ENCODE measurements around the gene TMEM169.

Gene TMEM169

DNA sequence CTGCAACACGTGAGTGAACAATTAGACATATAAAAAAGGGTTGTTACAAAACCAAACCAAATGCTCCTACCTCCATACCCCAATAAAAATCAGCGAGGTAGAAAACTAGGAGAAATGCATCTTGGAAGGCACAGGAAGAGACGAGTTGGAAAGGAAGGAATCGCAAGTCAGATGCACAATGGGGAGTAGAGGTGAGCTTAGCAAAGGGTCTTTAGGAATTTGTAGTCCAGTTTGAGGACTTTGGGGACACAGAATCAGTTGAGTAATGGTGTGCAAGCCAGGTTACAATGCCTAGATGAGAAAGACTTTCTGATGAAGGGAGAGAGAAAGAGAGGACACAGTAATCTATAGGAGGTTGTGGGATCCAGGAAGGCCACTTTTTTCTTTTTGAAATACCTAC is 63.1 kb downstream of the TMEM169 start:
- no peak overlapping the region for H3K4me3 ChIP-seq (replicated peaks in 1 of 2; ENCODE audit: low read depth in 2 of 2, low read length in 2 of 2)
- DNase-seq (ENCODE audit: low read depth in 2 of 2) = no peak
- no peak for TF ChIP-seq CTCF (IDR thresholded peaks at IDR 0.05; ENCODE audit: low read depth, low read length)

DNA sequence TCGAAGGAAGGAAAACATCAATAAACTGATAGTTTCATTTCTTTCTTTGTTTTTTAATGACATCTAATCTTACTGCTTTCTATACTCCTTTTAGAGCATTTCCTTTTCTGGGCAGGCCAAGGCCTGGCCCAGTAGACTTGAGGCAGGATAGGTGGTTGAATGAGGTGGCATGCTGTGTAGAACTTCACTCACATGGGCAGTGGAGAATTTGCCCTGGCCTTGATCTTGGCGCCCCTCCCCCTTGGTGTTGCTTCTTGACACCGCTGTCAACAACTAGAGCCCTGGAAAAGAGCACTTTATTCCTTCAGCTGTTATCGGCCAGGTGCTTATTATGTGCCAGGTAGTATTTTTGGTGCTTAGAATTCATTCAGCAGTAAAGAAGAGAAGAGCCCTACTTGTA is 64.9 kb downstream of the TMEM169 start:
- DNase-seq (ENCODE audit: low read depth in 2 of 2) = no peak
- H3K4me3 ChIP-seq (replicated peaks in 1 of 2; ENCODE audit: low read depth in 2 of 2, low read length in 2 of 2) = no peak overlapping the region
- no peak for TF ChIP-seq CTCF (IDR thresholded peaks at IDR 0.05; ENCODE audit: low read depth, low read length)

DNA sequence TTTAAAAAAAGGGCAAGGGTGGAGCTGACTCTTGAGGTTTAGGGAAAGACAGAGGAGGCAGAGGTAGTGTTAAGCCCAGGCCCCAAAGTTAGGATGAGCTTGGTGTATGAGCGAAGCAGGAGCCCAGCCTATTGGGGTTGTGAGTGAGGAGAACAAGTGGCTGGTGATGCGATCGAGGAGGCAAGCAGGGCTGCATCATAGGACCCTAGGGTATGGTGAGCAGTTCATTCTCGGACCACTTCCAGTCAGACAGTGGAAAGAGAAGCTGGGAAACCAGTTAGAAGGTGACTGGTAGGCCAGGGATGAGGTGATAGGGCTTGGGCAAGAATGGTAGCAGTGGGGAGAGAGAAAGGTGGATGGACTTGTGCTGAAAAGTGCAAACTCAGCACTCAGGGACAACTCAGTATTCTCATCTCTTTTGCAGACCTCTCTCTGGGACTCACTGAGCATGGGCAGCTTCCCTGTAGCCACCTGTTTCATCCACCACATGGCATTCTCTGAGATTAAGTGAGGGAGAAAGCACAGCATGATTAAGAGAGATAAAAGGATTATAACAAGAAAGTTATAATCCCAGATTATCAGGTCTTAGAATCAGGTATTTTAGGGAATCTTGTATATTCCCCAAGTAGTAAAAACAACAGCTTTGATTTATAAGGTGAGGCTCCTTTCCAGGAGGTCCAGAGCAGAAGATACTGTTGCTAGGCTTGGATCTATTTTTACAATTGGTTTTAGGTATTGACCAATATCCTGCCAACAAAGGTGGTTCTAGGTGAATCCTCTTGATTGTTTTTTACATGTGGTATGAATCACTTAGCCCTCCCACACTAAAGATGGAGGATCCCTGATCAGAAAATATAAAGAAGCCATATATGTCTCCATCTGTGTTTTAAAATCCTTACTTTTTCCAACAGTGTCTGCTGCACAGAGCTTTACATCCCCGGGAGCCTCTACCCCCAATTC is 65.7 kb downstream of the TMEM169 start:
- H3K4me3 ChIP-seq (replicated peaks in 1 of 2; ENCODE audit: low read depth in 2 of 2, low read length in 2 of 2) = no peak overlapping the region

GRCh38 chr2:216148983-216149382 is 67.3 kb downstream of the TMEM169 start:
- DNase-seq (ENCODE audit: low read depth in 2 of 2) = no peak
- TF ChIP-seq CTCF (IDR thresholded peaks at IDR 0.05; ENCODE audit: low read depth, low read length) = no peak
- H3K4me3 ChIP-seq (replicated peaks in 1 of 2; ENCODE audit: low read depth in 2 of 2, low read length in 2 of 2) = no peak overlapping the region

More for the DNA sequence above, 65.7 kb downstream of the TMEM169 start:
- DNase-seq (ENCODE audit: low read depth in 2 of 2) = no peak
- TF ChIP-seq CTCF (IDR thresholded peaks at IDR 0.05; ENCODE audit: low read depth, low read length) = no peak

- TF ChIP-seq CTCF (IDR thresholded peaks at IDR 0.05; ENCODE audit: low read depth, low read length) = no peak
These were observed 68.0 kb downstream of the TMEM169 start for GRCh38 chr2:216149741-216150140.

GRCh38 chr2:216151313-216152025 is 69.8 kb downstream of the TMEM169 start:
- TF ChIP-seq CTCF (IDR thresholded peaks at IDR 0.05; ENCODE audit: low read depth, low read length) = no peak
- H3K4me3 ChIP-seq (replicated peaks in 1 of 2; ENCODE audit: low read depth in 2 of 2, low read length in 2 of 2) = no peak overlapping the region
- peak in 1 of 2 donors; percentile 49 for DNase-seq (ENCODE audit: low read depth in 2 of 2)

More at GRCh38 chr2:216149741-216150140, 68.0 kb downstream of the TMEM169 start:
- peak in 1 of 2 donors; percentile 86 for DNase-seq (ENCODE audit: low read depth in 2 of 2)
- no peak overlapping the region for H3K4me3 ChIP-seq (replicated peaks in 1 of 2; ENCODE audit: low read depth in 2 of 2, low read length in 2 of 2)
